Measurements from ENCODE around the gene ZSWIM5. TPM values are rescaled to one million over a fixed set of nuclear protein-coding genes. Genes with fewer than 3 reads are reported as not detected.
"Not testable (repeated sequence)": the region's sequence is repeated elsewhere in the genome, so short reads cannot be mapped to it uniquely, and the experiment has no call there.

The ZSWIM5 gene
- total RNA-seq, 2 experiments from 2014 or later: 0.15 to 0.26 TPM

DNA sequence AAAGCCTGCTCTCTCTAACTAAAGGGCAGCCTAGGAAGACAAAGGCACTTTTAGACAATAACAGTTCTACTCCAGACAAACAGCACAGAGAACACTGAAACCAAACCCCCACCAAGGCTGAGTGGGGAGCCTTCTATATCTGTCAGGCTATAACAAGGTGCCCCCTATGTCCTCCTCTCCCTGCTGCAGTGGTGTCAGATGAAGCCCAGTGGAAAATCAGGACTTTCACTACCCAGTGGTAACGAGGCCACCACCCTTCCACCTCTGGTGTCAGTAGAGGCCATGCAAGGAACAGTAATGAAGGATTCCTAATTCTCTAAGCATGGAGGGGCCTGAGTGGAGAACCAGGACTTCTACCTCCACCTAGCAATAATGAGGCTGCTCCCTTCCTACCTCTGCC, 83.7 kb downstream of the ZSWIM5 start:
- H3K4me1 Mint-ChIP-seq (ENCODE audit: low read depth): peaks cover 8% of the 10 kb centered on the region
- H3K36me3 Mint-ChIP-seq (ENCODE audit: low read depth): no peaks in the 10 kb centered on the region
- intact Hi-C loops (cut with micrococcal nuclease): no loop called here
- H3K27ac Mint-ChIP-seq: no peak overlapping the region
- H3K4me3 Mint-ChIP-seq: no peak overlapping the region
- H3K9me3 Mint-ChIP-seq: no peaks in the 10 kb centered on the region
- DNase-seq: no peak
- CTCF ChIA-PET: interaction anchor here (0.7 kb wide), 1 partner anchor 10 kb away, joined by 3 read pairs; no protein-coding TSS in a partner anchor
- no peaks in the 10 kb centered on the region for H3K27me3 Mint-ChIP-seq (ENCODE audit: low read depth)

DNA sequence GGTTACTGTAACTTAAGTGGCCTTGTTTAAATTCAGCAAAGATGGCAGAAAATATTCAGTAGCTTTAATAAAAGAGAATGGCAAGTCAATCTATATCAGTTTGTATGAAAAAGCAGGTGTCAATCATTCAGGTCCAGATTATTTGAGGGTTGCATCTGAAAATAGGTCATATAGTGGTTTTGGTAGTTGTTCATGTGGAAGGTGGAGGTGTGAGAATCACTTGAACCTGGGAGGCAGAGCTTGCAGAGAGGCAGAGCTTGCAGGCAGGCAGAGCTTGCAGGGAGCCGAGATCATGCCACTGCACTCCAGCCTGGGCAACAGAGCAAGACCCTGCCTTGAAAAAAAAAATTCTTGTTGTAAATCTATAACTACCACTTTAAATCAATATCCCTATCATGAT, 88.6 kb downstream of the ZSWIM5 start:
- Mint-ChIP-seq H3K4me3 (no peak overlapping the region), H3K36me3 (ENCODE audit: low read depth) (no peaks in the 10 kb centered on the region), H3K4me1 (ENCODE audit: low read depth) (peaks cover 31% of the 10 kb centered on the region), H3K27ac (no peak overlapping the region), H3K9me3 (no peaks in the 10 kb centered on the region), H3K27me3 (ENCODE audit: low read depth) (no peaks in the 10 kb centered on the region)
- no peak for DNase-seq
- CTCF ChIA-PET: no interaction called here
- intact Hi-C loops (cut with micrococcal nuclease): no loop called here

DNA sequence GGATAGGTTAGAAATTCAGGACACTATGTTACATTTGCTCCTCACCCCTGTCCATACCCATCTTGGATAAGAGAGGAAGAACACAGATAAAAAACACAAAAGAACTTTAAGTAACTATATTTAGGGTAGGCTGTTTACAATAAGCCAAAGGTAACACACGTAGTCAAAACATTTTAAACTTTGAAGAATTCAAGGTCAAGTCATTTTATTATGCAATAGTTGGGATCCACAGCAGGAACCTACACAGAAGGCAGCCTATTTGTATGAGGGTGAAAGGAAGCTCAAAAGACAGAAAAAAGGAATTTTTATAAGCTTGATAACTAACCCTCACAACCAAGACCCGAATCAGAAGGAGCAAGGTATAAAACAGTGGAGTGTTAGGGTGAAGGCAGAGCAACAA, 89.6 kb downstream of the ZSWIM5 start:
- Mint-ChIP-seq H3K27ac (no peak overlapping the region), H3K4me3 (no peak overlapping the region), H3K36me3 (ENCODE audit: low read depth) (no peaks in the 10 kb centered on the region), H3K27me3 (ENCODE audit: low read depth) (no peaks in the 10 kb centered on the region), H3K9me3 (peaks cover 2% of the 10 kb centered on the region), H3K4me1 (ENCODE audit: low read depth) (peaks cover 31% of the 10 kb centered on the region)
- intact Hi-C loops (cut with micrococcal nuclease): no loop called here
- no peak for DNase-seq
- CTCF ChIA-PET: interaction anchor here (0.6 kb wide), 1 partner anchor 33 kb away, joined by 3 read pairs; no protein-coding TSS in a partner anchor

DNA sequence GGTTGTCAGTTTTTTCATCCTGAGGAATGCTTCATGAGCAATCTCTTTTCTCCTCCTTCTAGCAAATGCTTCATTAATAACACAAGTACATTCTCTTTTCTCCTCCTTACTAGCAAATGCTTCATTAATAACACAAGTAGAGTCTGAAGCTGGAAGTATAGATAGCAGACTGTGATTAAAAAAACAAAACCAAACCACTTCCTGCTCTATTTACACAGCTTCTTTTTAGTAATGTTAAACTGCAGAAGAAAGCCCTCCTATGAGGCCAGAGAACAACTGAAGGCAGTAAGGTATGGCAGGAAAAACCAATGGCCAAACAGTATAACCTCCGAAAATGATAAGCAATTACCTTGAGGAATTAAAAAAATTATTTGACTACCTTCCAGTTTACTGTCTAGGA, 90.1 kb downstream of the ZSWIM5 start:
- Mint-ChIP-seq H3K27ac (no peak overlapping the region), H3K4me1 (ENCODE audit: low read depth) (peaks cover 31% of the 10 kb centered on the region), H3K36me3 (ENCODE audit: low read depth) (no peaks in the 10 kb centered on the region), H3K27me3 (ENCODE audit: low read depth) (no peaks in the 10 kb centered on the region), H3K4me3 (no peak overlapping the region), H3K9me3 (peaks cover 2% of the 10 kb centered on the region)
- no peak for DNase-seq
- CTCF ChIA-PET: interaction anchor here (0.6 kb wide), 2 partner anchors 33 to 103 kb away, joined by 3 to 4 read pairs; no protein-coding TSS in a partner anchor
- intact Hi-C loops (cut with micrococcal nuclease): no loop called here

DNA sequence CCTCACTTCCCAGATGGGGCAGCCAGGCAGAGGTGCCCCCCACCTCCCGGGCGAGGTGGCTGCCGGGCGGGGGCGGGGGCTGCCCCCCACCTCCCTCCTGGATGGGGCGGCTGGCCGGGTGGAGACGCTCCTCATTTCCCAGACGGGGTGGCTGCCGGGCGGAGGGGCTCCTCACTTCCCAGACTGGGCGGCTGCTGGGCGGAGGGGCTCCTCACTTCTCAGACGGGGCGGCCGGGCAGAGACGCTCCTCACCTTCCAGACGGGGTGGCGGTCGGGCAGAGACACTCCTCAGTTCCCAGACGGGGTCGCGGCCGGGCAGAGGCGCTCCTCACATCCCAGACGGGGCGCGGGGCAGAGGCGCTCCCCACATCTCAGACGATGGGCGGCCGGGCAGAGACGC, 91.2 kb downstream of the ZSWIM5 start:
- DNase-seq; H3K36me3 Mint-ChIP-seq (ENCODE audit: low read depth); H3K27ac Mint-ChIP-seq; H3K27me3 Mint-ChIP-seq (ENCODE audit: low read depth); CTCF ChIA-PET; H3K4me3 Mint-ChIP-seq; intact Hi-C loops (cut with micrococcal nuclease); H3K9me3 Mint-ChIP-seq: not testable (repeated sequence)
- peaks cover 31% of the 10 kb centered on the region for H3K4me1 Mint-ChIP-seq (ENCODE audit: low read depth)

DNA sequence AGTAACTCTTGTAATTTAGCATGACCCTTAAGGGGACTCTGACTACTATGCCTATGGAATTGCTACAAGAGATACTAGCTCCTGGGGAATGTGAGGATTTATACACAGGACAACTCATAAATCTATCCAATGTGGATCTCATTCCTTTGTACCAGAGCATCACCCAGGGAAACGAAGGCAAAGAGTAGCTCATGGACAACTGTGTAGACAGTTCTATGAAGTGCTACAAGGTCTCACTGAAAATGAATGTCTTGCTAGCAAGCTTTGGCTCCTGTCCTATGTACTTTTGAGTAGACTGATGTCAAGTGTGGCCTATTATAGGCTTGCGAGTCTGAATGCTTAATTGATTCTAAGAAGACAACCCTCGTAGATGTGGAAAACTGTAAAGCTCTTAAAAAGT, 93.7 kb downstream of the ZSWIM5 start:
- H3K9me3 Mint-ChIP-seq: peaks cover 4% of the 10 kb centered on the region
- no peak overlapping the region for H3K4me3 Mint-ChIP-seq
- H3K36me3 Mint-ChIP-seq (ENCODE audit: low read depth): no peaks in the 10 kb centered on the region
- intact Hi-C loops (cut with micrococcal nuclease): no loop called here
- H3K27me3 Mint-ChIP-seq (ENCODE audit: low read depth): no peaks in the 10 kb centered on the region
- peaks cover 22% of the 10 kb centered on the region for H3K4me1 Mint-ChIP-seq (ENCODE audit: low read depth)
- DNase-seq: no peak
- CTCF ChIA-PET: interaction anchor here (1.0 kb wide), 1 partner anchor 10 kb away, joined by 3 read pairs; no protein-coding TSS in a partner anchor
- H3K27ac Mint-ChIP-seq: no peak overlapping the region

DNA sequence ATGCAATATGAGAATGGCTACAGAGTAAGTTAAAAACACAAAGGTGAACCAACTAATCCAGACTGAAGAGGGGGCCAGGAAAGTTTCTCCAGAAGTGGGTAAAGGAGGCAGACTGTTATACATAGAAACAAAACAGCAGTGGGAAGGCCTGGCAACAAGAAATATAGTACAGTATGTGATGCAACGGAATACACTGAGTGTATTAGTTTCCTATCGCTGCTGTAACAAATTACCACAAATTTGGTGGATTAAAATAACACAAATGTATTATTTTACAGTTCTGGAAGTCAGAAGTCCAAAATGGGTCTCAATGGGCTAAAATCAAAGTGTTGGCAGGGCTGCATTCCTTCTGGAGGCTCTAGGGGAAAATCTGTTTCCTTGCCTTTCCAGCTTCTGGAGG, 95.2 kb downstream of the ZSWIM5 start:
- Mint-ChIP-seq H3K9me3 (peaks cover 4% of the 10 kb centered on the region), H3K36me3 (ENCODE audit: low read depth) (no peaks in the 10 kb centered on the region), H3K27ac (no peak overlapping the region), H3K27me3 (ENCODE audit: low read depth) (no peaks in the 10 kb centered on the region), H3K4me1 (ENCODE audit: low read depth) (peaks cover 9% of the 10 kb centered on the region), H3K4me3 (no peak overlapping the region)
- intact Hi-C loops (cut with micrococcal nuclease): no loop called here
- DNase-seq: no peak
- CTCF ChIA-PET: no interaction called here

DNA sequence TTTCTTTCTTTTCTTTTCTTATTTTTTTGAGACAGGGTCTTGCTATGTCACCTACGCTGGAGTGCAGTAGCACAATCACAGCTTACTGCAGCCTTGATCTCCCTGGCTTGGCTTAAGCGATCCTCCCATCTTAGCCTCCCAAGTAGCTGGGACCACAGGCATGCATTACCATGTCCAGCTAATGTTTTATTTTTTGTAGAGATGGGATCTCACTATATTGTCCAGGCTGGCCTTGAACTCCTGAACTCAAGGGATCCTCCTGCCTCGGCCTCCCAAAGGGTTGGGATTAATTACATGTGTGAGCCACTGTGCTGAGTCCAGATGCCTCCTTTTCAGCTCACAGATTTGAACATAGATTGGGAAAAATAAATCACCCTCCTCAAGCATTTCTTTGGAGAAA, 98.6 kb downstream of the ZSWIM5 start:
- no peaks in the 10 kb centered on the region for H3K27me3 Mint-ChIP-seq (ENCODE audit: low read depth)
- CTCF ChIA-PET: no interaction called here
- no peak overlapping the region for H3K27ac Mint-ChIP-seq
- H3K9me3 Mint-ChIP-seq: peaks cover 4% of the 10 kb centered on the region
- H3K36me3 Mint-ChIP-seq (ENCODE audit: low read depth): no peaks in the 10 kb centered on the region
- intact Hi-C loops (cut with micrococcal nuclease): no loop called here
- DNase-seq: no peak
- H3K4me1 Mint-ChIP-seq (ENCODE audit: low read depth): peaks cover 8% of the 10 kb centered on the region
- H3K4me3 Mint-ChIP-seq: no peak overlapping the region

DNA sequence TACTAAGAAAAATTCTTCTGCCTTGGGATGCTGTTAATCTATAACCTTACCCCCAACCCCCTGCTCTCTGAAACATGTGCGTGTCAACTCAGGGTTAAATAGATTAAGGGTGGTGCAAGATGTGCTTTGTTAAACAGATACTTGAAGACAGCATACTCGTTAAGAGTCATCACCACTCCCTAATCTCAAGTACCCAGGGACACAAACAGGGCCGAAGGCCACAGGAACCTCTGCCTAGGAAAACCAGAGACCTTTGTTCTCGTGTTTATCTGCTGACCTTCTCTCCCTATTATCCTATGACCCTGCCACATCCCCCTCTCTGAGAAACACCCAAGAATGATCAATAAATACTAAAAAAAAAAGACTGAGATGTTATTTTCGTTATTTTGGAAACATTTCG, 99.5 kb downstream of the ZSWIM5 start:
- H3K36me3 Mint-ChIP-seq (ENCODE audit: low read depth); intact Hi-C loops (cut with micrococcal nuclease); H3K27me3 Mint-ChIP-seq (ENCODE audit: low read depth); H3K9me3 Mint-ChIP-seq; H3K4me3 Mint-ChIP-seq; CTCF ChIA-PET; H3K27ac Mint-ChIP-seq; DNase-seq; H3K4me1 Mint-ChIP-seq (ENCODE audit: low read depth): not testable (repeated sequence)

DNA sequence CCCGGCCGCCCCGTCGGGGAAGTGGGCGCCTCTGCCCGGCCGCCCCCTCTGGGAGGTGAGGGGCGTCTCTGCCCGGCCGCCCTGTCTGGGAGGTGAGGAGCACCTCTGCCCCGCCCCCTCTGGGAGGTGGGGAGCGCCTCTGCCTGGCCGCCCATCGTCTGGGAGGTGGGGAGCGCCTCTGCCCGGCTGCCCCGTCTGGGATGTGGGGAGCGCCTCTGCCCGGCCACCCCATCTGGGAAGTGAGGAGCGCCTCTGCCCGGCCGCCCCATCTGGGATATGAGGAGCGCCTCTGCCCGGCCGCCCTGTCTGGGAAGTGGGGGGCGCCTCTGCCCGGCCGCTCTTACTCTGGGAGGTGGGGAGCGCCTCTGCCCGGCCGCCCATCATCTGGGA, 100.3 kb downstream of the ZSWIM5 start:
- H3K36me3 Mint-ChIP-seq (ENCODE audit: low read depth); intact Hi-C loops (cut with micrococcal nuclease); DNase-seq; H3K4me1 Mint-ChIP-seq (ENCODE audit: low read depth); H3K27me3 Mint-ChIP-seq (ENCODE audit: low read depth); H3K9me3 Mint-ChIP-seq; H3K27ac Mint-ChIP-seq; CTCF ChIA-PET; H3K4me3 Mint-ChIP-seq: not testable (repeated sequence)

DNA sequence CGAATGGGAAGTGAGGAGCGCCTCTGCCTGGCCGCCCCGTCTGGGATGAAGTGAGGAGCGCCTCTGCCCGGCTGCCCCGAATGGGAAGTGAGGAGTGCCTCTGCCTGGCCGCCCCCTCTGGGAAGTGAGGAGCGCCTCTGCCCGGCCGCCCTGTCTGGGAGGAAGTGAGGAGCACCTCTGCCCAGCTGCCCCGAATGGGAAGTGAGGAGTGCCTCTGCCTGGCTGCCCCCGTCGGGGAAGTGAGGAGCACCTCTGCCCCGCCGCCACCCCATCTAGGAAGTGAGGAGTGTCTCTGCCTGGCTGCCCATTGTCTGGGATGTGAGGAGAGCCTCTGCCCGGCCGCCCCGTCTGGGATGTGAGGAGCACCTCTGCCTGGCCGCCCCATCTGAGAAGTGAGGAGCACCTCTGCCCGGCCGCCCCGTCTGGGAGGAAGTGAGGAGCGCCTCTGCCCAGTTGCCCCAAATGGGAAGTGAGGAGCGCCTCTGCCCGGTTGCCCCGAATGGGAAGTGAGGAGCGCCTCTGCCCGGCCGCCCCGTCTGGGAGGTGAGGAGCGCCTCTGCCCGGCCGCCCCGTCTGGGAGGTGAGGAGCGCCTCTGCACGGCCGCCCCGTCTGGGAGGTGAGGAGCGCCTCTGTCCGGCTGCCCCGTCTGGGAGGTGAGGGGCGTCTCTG, 100.8 kb downstream of the ZSWIM5 start:
- DNase-seq; H3K4me3 Mint-ChIP-seq; H3K27me3 Mint-ChIP-seq (ENCODE audit: low read depth); H3K9me3 Mint-ChIP-seq; H3K4me1 Mint-ChIP-seq (ENCODE audit: low read depth); intact Hi-C loops (cut with micrococcal nuclease); CTCF ChIA-PET; H3K36me3 Mint-ChIP-seq (ENCODE audit: low read depth); H3K27ac Mint-ChIP-seq: not testable (repeated sequence)

DNA sequence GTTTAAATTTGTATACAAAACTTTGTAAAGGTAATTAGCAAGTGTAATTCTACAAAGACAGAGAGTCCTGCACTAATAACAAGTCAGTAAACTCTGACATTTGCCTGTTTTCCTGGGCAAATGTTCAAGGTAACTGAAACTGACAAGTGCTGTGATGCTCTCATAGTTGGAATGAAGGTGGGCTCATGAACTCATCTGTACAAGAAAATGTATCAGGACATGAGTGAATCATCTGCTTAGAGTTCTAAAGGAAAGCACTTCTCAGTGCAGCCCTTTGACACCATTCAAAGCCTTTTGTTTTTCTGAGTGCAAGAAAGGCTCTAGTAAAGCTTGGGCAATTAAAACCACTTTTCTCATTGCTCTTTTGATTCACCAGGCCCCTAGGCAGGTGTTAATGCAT, 102.9 kb downstream of the ZSWIM5 start:
- no peaks in the 10 kb centered on the region for H3K36me3 Mint-ChIP-seq (ENCODE audit: low read depth)
- H3K4me3 Mint-ChIP-seq: no peak overlapping the region
- no peaks in the 10 kb centered on the region for H3K9me3 Mint-ChIP-seq
- peaks cover 8% of the 10 kb centered on the region for H3K4me1 Mint-ChIP-seq (ENCODE audit: low read depth)
- intact Hi-C loops (cut with micrococcal nuclease): no loop called here
- H3K27ac Mint-ChIP-seq: no peak overlapping the region
- CTCF ChIA-PET: no interaction called here
- no peaks in the 10 kb centered on the region for H3K27me3 Mint-ChIP-seq (ENCODE audit: low read depth)
- no peak for DNase-seq

DNA sequence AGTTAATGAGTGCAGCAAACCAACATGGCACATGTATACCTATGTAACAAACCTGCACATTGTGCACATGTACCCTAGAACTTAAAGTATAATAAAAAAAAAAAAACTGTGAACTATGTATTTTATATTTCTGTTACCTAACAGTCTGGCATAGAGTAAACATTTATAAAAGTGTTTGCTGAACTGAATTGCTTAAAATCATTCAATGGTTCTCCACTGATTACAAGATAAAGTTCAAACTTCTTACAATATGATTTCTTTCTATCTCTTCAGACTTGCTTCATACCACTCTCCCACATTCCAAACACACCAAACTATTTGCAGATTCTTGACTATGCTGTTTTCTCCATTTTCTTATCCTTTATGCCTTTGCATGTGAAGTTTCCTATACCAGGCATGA, 104.5 kb downstream of the ZSWIM5 start:
- H3K27ac Mint-ChIP-seq: no peak overlapping the region

More for the DNA sequence above, 104.5 kb downstream of the ZSWIM5 start:
- Mint-ChIP-seq H3K36me3 (ENCODE audit: low read depth) (no peaks in the 10 kb centered on the region), H3K4me3 (no peak overlapping the region), H3K9me3 (no peaks in the 10 kb centered on the region), H3K4me1 (ENCODE audit: low read depth) (peaks cover 8% of the 10 kb centered on the region), H3K27me3 (ENCODE audit: low read depth) (no peaks in the 10 kb centered on the region)
- no peak for DNase-seq
- intact Hi-C loops (cut with micrococcal nuclease): no loop called here
- CTCF ChIA-PET: no interaction called here
